ENCODE results near the gene COL1A2.

DNA sequence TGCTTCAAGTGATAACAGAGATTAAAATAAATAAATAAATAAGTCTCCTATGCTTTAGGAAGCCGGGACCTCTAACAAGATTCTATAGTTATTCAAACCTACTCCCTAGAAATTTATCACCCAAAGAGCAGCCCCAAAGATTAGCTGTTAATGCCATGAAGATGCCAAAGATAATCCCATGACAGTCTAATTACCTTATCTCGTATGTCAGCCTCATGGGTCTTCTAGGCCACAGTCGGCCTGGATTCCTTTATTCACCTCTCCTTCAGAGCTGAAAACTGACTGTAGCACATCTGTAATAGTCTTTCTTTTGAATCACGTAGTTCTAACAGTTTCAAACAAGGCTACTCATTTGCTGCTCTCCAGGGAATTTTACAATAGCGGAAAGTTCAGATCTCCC, 24.2 kb downstream of the COL1A2 start:
- TF ChIP-seq RAD51 (IDR thresholded peaks at IDR 0.05; ENCODE audit: borderline replicate concordance): no peak
- no peak for TF ChIP-seq TAF1 (CRISPR knock-in tag; IDR thresholded peaks at IDR 0.05)
- no peak for TF ChIP-seq ZBTB7A (CRISPR knock-in tag; IDR thresholded peaks at IDR 0.05)
- TF ChIP-seq ZNF776 (CRISPR knock-in tag; IDR thresholded peaks at IDR 0.05): no peak
- TF ChIP-seq NFRKB (IDR thresholded peaks at IDR 0.05): no peak
- no peak for TF ChIP-seq ZMAT5 (CRISPR knock-in tag; IDR thresholded peaks at IDR 0.05; ENCODE audit: borderline replicate concordance, low read depth)
- no peak for TF ChIP-seq ZNF451 (CRISPR knock-in tag; IDR thresholded peaks at IDR 0.05)
- TF ChIP-seq POLR2AphosphoS2 (IDR thresholded peaks at IDR 0.05; ENCODE audit: low read depth, low read length): no peak
- TF ChIP-seq THRA (CRISPR knock-in tag; IDR thresholded peaks at IDR 0.05; ENCODE audit: borderline replicate concordance): no peak
- no peak for TF ChIP-seq FIP1L1 (IDR thresholded peaks at IDR 0.05; ENCODE audit: borderline replicate concordance, insufficient read depth, low read depth, low read length)
- TF ChIP-seq SSRP1 (CRISPR knock-in tag; IDR thresholded peaks at IDR 0.05): no peak
